ENCODE data around the gene WASHC2C.
"Not testable (repeated sequence)": the region's sequence is repeated elsewhere in the genome, so short reads cannot be mapped to it uniquely, and the experiment has no call there.

Gene WASHC2C

DNA sequence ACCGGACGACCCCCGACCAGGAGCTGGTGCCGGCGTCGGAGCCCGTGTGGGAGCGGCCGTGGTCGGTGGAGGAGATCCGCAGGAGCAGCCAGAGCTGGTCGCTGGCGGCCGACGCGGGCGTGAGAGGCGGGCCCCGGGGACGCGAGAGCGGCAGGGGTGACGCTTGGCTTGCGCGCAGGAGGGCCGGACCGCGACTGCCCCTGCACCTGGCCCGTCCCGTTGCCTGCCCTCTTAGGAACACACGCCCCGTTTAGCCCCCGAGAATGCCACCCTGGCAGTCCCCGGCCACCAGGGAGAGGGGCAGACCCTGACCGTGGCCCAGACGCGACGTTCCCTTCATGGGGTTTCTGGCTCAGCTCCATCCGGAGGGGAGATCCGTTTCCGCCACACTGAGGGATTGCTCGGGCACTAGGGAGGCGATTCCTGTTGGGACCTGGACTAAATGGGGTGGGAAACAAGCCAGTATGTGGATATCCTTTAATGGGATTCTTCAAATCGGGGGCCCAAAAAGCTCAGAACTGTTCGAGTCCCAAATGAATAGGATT, 427 bp downstream of the WASHC2C start:
- not testable (repeated sequence) for H3K27me3 ChIP-seq (ENCODE audit: control insufficient read depth in 1 of 2, insufficient read depth in 1 of 2, low read length in 2 of 2); H3K27ac ChIP-seq (ENCODE audit: low read length, poor library complexity, severe bottlenecking); H3K4me1 ChIP-seq (ENCODE audit: control insufficient read depth, insufficient read depth, low read depth, low read length); H2BK15ac ChIP-seq (ENCODE audit: low read depth, poor library complexity, severe bottlenecking); H2AK5ac ChIP-seq (ENCODE audit: low read length, severe bottlenecking); H3K79me1 ChIP-seq (replicated peaks; ENCODE audit: low read length, poor library complexity, severe bottlenecking); DNase-seq; H2BK12ac ChIP-seq (ENCODE audit: low read length in 2 of 2); H3K9me3 ChIP-seq (ENCODE audit: control insufficient read depth, low read length); H3K23ac ChIP-seq (ENCODE audit: low read length in 2 of 2); H3K14ac ChIP-seq (ENCODE audit: low read length in 2 of 2); H3K36me3 ChIP-seq (ENCODE audit: control insufficient read depth in 1 of 2, insufficient read depth in 2 of 2, low read depth in 1 of 2, low read length in 2 of 2)
- Histone ChIP-seq H2AFZ (ENCODE audit: low read depth, low read length) (peak overlapping the region; percentile 82), H3K4me3 (ENCODE audit: insufficient read depth in 1 of 2, low read depth in 1 of 2, low read length in 2 of 2) (peak overlapping the region; percentile 79 to 86), H3K9ac (ENCODE audit: low read length) (peak overlapping the region; percentile 86), H3K18ac (ENCODE audit: low read depth in 1 of 2, low read length in 2 of 2) (peak overlapping the region in 1 of 2 experiments; percentile 93), H2BK120ac (ENCODE audit: low read depth, low read length) (peak overlapping the region; percentile 61), H3K4me2 (ENCODE audit: low read length, poor library complexity, severe bottlenecking) (peak overlapping the region; percentile 57), H2BK5ac (ENCODE audit: low read depth, low read length, poor library complexity, severe bottlenecking) (peak overlapping the region; percentile 9), H4K8ac (ENCODE audit: low read length) (peak overlapping the region; percentile 97), H3K4ac (ENCODE audit: low read depth in 1 of 2, low read length in 2 of 2) (peak overlapping the region in 1 of 2 experiments; percentile 79), H4K91ac (ENCODE audit: low read length) (peak overlapping the region; percentile 68)
- WGBS = 4% methylated on average over 23 of the region's 45 CpGs

- not testable (repeated sequence) for H3K9ac ChIP-seq (ENCODE audit: low read length); DNase-seq; H2AFZ ChIP-seq (ENCODE audit: low read depth, low read length); H4K91ac ChIP-seq (ENCODE audit: low read length); H4K8ac ChIP-seq (ENCODE audit: low read length); H3K23ac ChIP-seq (ENCODE audit: low read length in 2 of 2); H3K27me3 ChIP-seq (ENCODE audit: control insufficient read depth in 1 of 2, insufficient read depth in 1 of 2, low read length in 2 of 2); H3K4me1 ChIP-seq (ENCODE audit: control insufficient read depth, insufficient read depth, low read depth, low read length); H3K9me3 ChIP-seq (ENCODE audit: control insufficient read depth, low read length); H2BK15ac ChIP-seq (ENCODE audit: low read depth, poor library complexity, severe bottlenecking); H3K18ac ChIP-seq (ENCODE audit: low read depth in 1 of 2, low read length in 2 of 2); H2AK5ac ChIP-seq (ENCODE audit: low read length, severe bottlenecking); H3K27ac ChIP-seq (ENCODE audit: low read length, poor library complexity, severe bottlenecking); H3K14ac ChIP-seq (ENCODE audit: low read length in 2 of 2); H2BK120ac ChIP-seq (ENCODE audit: low read depth, low read length); H3K4ac ChIP-seq (ENCODE audit: low read depth in 1 of 2, low read length in 2 of 2); H2BK5ac ChIP-seq (ENCODE audit: low read depth, low read length, poor library complexity, severe bottlenecking); H2BK12ac ChIP-seq (ENCODE audit: low read length in 2 of 2); H3K4me2 ChIP-seq (ENCODE audit: low read length, poor library complexity, severe bottlenecking); H3K79me1 ChIP-seq (replicated peaks; ENCODE audit: low read length, poor library complexity, severe bottlenecking); H3K4me3 ChIP-seq (ENCODE audit: insufficient read depth in 1 of 2, low read depth in 1 of 2, low read length in 2 of 2)
- peaks cover 0 to 14% of the 10 kb centered on the region in 2 experiments for H3K36me3 ChIP-seq (ENCODE audit: control insufficient read depth in 1 of 2, insufficient read depth in 2 of 2, low read depth in 1 of 2, low read length in 2 of 2)
- WGBS = no CpG with 5 or more reads among the region's 2 CpGs
Measured at GRCh38 chr10:45734449-45734848, 7.4 kb downstream of the WASHC2C start.

- not testable (repeated sequence) for H3K79me1 ChIP-seq (replicated peaks; ENCODE audit: low read length, poor library complexity, severe bottlenecking); H3K9me3 ChIP-seq (ENCODE audit: control insufficient read depth, low read length); H2AK5ac ChIP-seq (ENCODE audit: low read length, severe bottlenecking); H3K4me1 ChIP-seq (ENCODE audit: control insufficient read depth, insufficient read depth, low read depth, low read length); H3K27ac ChIP-seq (ENCODE audit: low read length, poor library complexity, severe bottlenecking); H3K18ac ChIP-seq (ENCODE audit: low read depth in 1 of 2, low read length in 2 of 2); H3K14ac ChIP-seq (ENCODE audit: low read length in 2 of 2); H2AFZ ChIP-seq (ENCODE audit: low read depth, low read length); H3K4me2 ChIP-seq (ENCODE audit: low read length, poor library complexity, severe bottlenecking); H2BK5ac ChIP-seq (ENCODE audit: low read depth, low read length, poor library complexity, severe bottlenecking); H3K4ac ChIP-seq (ENCODE audit: low read depth in 1 of 2, low read length in 2 of 2); H2BK15ac ChIP-seq (ENCODE audit: low read depth, poor library complexity, severe bottlenecking); H3K23ac ChIP-seq (ENCODE audit: low read length in 2 of 2); H3K27me3 ChIP-seq (ENCODE audit: control insufficient read depth in 1 of 2, insufficient read depth in 1 of 2, low read length in 2 of 2); H2BK120ac ChIP-seq (ENCODE audit: low read depth, low read length); H4K91ac ChIP-seq (ENCODE audit: low read length); H3K9ac ChIP-seq (ENCODE audit: low read length); H4K8ac ChIP-seq (ENCODE audit: low read length); H2BK12ac ChIP-seq (ENCODE audit: low read length in 2 of 2); H3K4me3 ChIP-seq (ENCODE audit: insufficient read depth in 1 of 2, low read depth in 1 of 2, low read length in 2 of 2)
- no CpG with 5 or more reads among the region's 1 CpG for WGBS
- peaks cover 0 to 14% of the 10 kb centered on the region in 2 experiments for H3K36me3 ChIP-seq (ENCODE audit: control insufficient read depth in 1 of 2, insufficient read depth in 2 of 2, low read depth in 1 of 2, low read length in 2 of 2)
- peak; percentile 6 for DNase-seq
Measured at GRCh38 chr10:45734867-45735266, 7.8 kb downstream of the WASHC2C start.

DNA sequence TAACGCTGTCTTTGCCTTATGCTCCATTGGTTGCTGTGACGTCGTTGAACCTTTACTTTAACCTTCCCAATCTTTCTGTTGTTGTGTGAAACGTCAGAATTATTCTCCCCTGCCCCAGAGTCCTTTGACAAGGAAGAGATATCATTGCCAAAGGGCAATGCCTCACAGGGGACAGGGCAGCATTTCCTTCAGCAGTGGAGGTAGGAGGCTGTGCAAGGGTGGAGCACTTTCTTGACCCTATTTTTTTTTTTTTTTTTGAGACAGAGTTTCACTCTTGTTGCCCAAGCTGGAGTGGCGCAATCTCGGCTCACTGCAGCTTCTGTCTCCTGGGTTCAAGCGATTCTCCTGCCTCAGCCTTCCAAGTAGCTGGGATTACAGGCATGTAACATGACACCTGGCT, 14.5 kb downstream of the WASHC2C start:
- not testable (repeated sequence) for H3K4me2 ChIP-seq (ENCODE audit: low read length, poor library complexity, severe bottlenecking); H3K27me3 ChIP-seq (ENCODE audit: control insufficient read depth in 1 of 2, insufficient read depth in 1 of 2, low read length in 2 of 2); DNase-seq; H3K18ac ChIP-seq (ENCODE audit: low read depth in 1 of 2, low read length in 2 of 2); H3K9me3 ChIP-seq (ENCODE audit: control insufficient read depth, low read length); H3K4ac ChIP-seq (ENCODE audit: low read depth in 1 of 2, low read length in 2 of 2); H2BK5ac ChIP-seq (ENCODE audit: low read depth, low read length, poor library complexity, severe bottlenecking); H2BK12ac ChIP-seq (ENCODE audit: low read length in 2 of 2); H2AK5ac ChIP-seq (ENCODE audit: low read length, severe bottlenecking); H4K8ac ChIP-seq (ENCODE audit: low read length); H3K9ac ChIP-seq (ENCODE audit: low read length); H2AFZ ChIP-seq (ENCODE audit: low read depth, low read length); H2BK120ac ChIP-seq (ENCODE audit: low read depth, low read length); H3K4me3 ChIP-seq (ENCODE audit: insufficient read depth in 1 of 2, low read depth in 1 of 2, low read length in 2 of 2); H3K27ac ChIP-seq (ENCODE audit: low read length, poor library complexity, severe bottlenecking); H3K79me1 ChIP-seq (replicated peaks; ENCODE audit: low read length, poor library complexity, severe bottlenecking); H3K4me1 ChIP-seq (ENCODE audit: control insufficient read depth, insufficient read depth, low read depth, low read length); H3K23ac ChIP-seq (ENCODE audit: low read length in 2 of 2); H2BK15ac ChIP-seq (ENCODE audit: low read depth, poor library complexity, severe bottlenecking); H3K14ac ChIP-seq (ENCODE audit: low read length in 2 of 2); H4K91ac ChIP-seq (ENCODE audit: low read length)
- WGBS = no CpG with 5 or more reads among the region's 7 CpGs
- peaks cover 0 to 17% of the 10 kb centered on the region in 2 experiments for H3K36me3 ChIP-seq (ENCODE audit: control insufficient read depth in 1 of 2, insufficient read depth in 2 of 2, low read depth in 1 of 2, low read length in 2 of 2)
